Kasumi-1 (cell line): ENCODE data around the gene PAFAH2.

Experiments used
- DNase-seq, 2 experiments: peaks; one replicate each; lab custom pipeline; 2025; lab: John Stamatoyannopoulos, UW

The PAFAH2 gene

DNA sequence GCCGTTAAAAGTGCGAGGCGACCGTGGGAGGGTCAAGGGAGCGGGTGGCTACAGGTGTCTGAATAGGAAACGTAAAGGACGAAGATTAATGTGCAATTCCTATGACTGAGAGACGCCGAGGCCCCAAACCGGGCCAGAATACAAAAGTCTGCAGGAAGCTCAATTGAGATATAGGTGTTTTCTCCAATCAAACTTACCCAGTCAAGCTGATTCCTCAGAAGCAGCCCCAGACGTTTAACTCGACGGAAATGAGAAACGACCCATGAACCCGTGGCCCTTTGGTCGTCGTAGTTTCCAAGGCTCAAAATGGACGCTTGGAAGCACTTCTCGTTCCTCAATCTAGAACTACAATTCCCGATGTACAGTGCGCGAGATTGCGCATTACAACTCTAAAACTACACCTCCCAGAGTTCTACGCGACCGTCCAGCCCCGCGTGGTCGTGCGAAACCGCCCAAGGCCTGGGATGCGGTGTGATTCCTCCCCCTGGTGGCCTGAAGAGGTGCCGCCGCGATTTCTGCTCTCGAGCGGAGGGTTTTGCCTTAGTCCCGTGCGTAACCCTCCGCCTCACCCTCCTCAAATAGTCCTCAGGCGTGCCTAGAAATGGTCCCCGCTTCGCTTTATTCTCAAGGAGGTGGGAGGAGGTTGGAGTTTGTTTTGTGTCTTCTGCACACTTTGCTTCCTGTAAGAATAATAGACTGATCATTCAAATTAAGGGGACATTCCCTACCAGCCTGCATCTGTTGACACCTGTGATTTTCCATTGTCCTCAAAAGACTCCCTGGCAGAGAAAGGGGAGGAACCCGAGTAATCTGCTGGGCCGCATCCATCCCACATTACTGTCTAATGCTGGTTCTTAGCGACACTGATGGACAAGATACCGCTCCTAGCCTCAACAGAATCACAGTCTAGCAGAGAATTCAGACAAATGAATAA lies at the start of gene PAFAH2:
Gene PAFAH2, minus strand, starts transcription at position 236 of the 934 bp plus-strand sequence. CDS start 7,247 bp downstream, outside the sequence.
- peak; percentile 99 for DNase-seq

DNA sequence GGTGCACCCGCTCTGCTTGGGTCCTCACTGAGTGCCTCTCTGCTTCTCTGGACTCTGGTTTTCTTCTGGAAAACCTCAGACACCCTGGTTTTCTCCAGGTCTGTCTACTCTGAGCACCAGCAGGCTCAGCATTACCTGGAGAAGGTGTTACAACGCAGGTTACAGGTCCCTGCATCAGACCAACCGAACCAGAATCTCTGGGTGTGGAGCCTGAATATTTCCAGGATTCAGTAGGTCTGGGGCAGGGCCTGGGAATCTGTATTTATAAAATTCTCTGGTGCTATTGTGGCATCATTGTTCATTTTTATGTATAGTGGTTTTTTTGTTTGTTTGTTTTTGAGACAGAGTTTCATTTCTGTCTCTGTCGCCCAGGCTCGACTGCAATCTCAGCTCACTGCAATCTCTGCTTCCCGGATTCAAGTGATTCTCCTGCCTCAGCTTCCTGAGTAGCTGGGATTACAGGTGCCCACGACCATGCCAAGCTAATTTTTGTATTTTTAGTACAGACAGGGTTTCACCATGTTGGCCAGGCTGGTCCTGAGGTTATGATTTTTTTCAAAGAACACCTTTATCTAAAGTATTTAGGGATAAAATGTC lies 49.5 kb upstream of the PAFAH2 start:
- DNase-seq, result no peak

DNA sequence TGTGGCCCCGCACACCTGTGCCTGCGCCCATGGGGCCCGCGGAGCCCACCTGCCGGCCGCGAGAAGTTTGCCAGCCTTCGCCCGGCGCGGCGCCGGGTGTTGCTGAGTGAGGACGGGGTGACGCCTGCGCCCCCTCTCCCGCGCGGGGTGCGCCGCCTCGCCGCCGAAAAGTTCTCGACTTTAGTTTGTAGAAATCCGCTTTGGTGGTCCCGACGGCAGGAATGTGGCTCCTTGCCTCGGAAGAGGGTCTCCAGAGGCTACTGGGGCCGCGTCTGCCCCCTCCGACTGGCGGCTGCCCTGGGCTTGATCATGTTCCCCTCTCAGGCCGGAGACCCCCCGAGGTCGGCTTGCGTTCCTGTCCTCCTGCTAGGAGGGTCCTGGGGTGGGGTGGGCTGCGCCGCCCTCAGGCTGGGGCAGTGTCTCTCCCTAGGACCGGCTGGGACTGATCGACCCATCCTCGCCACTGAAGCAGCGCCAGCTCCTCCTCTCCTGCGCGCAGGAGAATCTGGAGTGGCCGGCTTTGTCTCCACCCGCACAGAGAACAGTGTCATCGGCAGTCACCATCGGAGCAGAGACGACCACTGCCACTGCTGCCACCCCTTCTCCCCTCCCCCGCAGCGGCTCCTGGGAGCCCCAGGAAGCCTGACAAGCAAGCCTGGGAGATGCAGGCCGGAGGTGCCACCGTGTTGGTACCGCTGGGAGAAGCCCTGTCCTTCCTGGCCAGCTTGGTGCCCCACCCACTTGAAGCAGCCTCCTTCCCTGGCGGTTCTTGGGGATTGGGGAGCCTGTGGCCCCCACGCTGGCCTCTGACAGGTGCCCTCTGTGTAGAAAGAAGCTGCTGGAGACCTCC lies 48.6 kb upstream of the PAFAH2 start:
- no peak for DNase-seq

DNA sequence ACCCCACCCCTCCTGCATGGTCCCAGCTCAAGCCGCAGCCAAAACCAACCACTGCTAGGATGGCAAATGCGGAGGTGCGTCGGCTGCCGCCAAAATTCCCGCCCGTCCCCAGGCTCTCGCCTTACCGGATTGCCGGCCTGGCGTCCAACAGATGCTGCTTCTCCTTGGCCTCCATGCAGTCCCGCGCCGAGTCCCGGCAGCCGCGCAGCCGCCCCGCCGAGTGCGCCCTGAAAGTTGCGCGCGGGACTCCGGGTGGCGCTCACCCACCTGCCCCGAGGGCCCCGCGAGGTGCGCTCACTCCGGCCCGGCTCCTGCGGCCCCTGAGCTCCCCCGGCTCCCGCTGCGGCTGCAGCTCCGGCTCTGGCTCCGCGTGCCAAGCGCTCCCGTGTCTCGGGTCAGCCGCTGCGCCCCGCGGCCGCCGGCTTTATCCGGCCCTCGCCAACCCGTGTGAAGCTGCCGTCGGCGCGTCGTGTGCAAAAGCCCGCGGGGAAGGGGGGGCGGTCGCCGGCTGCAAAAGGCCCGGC lies 47.9 kb upstream of the PAFAH2 start, which contains the start of gene SLC30A2:
Gene SLC30A2, minus strand, starts transcription at position 397 of the 524 bp plus-strand sequence. Its CDS starts 222 bp downstream, at position 175.
- DNase-seq, result no peak

DNA sequence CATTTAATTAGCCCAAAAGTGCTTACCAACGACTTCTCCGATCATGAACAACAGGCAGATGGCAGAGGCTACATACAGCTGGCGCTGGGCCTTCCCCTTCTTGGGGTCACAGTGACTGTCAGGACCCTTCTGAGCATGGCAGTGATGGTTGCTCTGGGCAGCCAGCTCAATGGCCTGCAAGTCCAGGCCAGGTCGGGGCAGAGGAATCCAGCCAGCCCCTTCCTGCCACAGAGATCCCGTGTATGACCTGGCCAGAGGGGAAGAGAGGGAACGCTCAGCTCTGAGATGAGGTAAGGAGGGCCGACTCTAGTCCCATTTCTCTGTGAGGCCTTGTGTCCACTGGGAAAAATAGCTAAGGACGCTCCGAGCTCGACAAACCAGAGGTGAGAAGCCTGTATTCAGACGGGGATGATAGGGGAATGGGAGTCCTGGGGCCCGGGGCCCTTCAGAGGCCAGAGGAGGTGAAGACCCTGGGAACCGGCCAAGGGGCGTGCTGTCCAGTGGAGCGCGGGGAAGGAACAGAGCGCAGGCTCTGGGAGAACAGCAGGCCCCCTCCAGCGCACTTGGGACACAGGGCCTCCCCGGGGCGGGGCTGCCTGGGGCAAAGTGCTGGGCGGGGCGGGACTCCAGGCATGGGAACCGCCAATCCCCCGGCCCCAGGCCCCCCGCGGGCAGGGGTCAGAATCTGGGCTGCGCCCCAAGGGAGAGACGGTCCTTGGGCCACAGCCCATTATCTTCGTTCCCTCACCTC lies 47.3 kb upstream of the PAFAH2 start:
- DNase-seq, result no peak

DNA sequence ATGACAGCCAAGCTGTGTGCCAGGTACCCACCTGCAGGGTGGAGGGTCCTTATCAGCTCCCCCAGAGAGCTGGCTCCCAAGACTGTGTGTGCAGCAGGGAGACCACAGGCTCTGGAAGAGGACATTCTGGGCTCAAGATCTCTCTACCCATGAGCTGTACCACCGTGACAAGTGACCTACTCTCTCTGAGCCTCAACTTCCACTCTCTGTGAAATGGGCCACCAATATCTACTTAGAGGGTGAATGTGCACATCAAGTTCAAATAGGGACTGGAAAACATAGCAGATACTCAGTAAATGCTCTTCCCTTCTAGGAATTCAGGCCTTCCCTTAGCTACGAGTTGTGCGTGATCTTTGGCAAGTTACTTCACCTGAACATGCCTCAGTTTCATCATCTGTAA lies 46.6 kb upstream of the PAFAH2 start:
- no peak for DNase-seq

DNA sequence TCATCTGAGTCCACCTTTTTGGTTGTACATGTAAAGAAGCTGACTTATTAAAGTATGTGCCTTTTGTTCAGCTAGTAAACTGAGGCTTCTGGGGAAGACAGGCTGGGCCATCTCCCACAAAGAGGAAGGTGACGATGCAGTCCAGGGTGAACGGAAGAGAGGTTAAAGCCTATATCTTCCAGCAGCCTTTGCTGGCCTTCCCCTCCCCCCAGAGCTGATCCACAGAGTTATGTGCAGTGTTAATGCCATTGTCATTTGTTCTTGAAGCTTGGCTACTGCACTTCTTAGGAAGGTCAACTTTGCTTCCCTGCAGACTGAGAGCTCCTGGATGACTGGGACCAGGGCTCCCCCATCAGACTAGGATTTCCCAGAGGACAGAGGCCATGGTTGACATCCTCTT lies 45.9 kb upstream of the PAFAH2 start:
- no peak for DNase-seq

DNA sequence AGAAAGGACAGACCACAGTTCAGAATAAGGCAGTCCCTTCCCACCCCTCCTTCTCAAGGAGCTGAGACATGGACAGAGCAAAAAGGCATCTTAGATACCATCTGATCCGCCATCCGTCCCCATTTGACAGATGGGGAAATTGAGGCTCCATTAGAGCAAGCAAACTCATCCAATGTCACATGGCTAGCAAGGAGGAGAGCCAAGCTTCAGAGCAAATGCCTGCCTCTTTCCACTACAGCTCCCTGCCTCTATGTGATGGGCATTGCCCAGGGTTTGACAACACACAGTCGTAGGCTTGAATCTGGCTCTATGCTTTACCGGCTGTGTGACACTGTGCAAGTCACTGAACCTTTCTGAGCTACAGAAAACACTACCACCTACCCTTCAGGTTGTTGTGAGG lies 44.1 kb upstream of the PAFAH2 start:
- DNase-seq, result no peak

DNA sequence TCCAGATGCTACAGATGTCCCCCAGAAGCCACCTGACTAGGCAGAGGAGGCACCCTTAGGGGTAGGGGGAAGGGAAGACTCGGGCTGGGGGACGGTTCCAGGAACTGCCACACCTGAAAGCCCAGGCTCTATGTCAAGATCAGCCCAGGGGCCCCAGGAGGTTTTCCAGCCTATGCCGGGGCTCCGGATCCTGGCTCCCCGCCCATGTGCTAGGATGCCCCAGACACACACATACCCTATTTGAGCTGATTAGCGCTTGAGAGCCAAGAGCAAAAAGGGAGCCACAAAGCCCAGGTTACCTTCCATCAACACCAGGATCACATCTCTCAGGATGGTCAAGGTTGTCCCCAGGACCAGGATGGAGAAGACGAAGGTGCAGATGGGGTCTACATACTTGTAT lies 43.5 kb upstream of the PAFAH2 start:
- DNase-seq, result no peak

DNA sequence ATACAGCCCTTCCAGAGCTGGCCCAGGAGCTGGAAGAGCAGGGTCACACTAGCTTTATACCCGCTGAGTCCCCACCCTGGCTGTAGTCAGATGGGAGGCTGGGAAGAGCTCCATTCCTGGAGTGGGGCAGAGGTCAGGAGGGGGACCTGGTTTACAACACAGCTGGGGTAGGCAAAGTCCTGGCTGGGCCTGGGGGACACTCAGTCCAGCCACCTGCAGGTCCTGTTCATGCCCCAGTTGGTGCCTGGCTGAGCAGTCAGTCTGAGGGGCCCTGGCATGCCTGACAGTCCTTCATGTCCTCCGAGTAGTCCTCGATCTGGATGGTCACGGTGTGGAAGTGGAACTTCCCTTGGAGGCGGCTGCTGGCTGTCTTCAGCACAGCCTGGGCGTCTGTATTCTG lies 41.0 kb upstream of the PAFAH2 start:
- DNase-seq, result no peak

DNA sequence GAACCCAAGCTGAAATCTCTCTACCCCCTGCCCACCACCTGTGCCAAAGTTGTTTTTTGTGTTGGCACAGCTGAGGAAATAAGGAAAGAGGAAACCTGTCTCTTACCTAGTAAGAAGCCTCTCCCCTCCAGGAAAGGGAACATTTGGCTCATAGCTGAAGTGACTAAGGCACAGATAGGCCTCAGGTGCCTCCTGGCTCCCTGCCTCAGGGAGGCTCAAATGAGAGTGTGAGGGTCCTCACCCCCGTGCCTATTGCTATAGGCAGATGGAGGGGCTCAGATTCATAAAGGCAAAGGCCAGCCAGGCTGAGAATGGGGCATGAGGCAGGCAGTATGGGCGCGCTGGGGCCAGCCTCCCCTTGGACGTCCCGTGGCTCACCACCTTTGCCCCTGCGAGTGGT lies 40.6 kb upstream of the PAFAH2 start:
- no peak for DNase-seq

DNA sequence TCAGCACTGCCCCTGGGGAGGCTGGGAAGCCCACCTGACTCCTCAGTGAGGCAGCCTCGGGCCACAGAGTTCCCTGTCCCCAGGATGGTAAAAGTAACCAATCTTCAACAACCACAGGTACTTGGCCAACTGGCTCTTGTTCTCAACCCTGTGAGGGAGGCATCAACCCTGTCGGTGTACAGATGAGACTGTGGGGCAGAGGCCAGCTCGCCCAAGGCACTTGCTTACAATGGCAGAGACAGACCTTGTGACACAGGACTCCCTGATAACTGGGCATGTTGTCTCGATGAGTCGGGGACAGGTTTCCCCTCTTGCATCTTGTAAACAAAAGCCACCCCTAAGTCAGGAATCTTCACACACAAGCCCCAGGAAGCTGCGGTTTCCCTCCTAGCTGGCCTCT lies 40.0 kb upstream of the PAFAH2 start:
- DNase-seq, result no peak

DNA sequence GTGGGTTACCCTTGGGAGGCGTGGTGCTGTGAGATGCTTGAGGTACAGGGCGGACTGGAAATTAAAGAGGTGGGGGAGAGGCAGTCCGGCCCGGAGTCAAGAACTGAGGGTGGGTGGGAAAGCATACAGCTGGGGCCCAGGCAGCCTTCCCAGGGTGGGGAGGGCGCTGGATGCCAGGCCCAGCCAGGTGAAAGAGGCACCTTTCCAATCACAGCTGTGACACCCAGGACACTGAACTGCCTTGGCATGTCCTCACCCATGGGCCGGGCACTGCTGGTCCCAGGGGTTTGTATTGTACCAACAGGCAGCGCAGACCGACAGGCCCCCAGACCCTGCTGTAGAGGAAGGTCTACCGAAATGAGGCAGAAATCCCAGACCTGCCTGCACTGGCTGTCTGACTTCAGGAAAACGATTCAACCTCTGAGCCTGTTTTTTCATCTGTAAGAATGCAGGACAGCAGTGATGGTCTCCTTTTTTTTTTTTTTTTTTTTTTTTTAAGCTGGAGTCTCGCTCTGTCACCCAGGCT lies 39.0 kb upstream of the PAFAH2 start:
- DNase-seq, result no peak

DNA sequence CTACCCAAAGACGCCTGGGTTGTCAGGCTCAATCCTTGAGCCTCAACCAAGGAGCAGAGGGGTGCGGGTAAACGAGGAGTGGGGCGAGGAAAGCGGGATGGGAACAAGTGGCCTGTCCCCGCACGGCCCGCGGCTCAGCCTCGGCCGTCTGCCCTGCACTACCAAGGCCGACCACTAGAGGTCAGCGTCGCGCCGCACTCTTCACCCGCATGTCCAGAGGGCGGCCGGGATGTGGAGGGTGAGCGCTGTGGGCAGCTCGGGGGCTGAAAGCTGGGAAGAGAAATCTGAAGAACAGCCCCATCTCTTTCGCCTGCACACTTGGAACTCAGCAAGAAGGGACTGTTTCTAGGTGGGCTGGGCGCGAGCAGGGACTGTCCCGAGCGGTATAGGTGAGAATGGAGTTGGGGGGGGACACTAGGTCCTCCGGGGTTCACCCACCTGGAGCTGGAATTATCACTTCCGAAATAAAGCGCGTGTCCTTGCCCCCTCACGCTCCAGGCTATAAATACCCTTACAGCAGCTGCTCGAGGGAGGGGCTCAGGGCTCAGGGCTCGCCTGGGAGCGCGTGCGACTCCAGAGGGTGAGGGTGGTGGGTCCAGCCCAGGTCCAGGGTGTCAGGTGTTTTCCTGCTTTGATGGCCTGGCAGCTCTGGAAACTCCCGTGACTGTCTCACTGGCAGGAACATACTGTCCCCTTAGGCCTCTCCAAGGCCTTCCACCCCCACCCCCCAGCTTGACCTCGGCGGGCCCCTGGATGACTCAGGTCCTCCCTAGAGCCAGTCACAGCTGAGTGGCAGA lies 38.3 kb upstream of the PAFAH2 start:
- peak; percentile 43 to 53 for DNase-seq

DNA sequence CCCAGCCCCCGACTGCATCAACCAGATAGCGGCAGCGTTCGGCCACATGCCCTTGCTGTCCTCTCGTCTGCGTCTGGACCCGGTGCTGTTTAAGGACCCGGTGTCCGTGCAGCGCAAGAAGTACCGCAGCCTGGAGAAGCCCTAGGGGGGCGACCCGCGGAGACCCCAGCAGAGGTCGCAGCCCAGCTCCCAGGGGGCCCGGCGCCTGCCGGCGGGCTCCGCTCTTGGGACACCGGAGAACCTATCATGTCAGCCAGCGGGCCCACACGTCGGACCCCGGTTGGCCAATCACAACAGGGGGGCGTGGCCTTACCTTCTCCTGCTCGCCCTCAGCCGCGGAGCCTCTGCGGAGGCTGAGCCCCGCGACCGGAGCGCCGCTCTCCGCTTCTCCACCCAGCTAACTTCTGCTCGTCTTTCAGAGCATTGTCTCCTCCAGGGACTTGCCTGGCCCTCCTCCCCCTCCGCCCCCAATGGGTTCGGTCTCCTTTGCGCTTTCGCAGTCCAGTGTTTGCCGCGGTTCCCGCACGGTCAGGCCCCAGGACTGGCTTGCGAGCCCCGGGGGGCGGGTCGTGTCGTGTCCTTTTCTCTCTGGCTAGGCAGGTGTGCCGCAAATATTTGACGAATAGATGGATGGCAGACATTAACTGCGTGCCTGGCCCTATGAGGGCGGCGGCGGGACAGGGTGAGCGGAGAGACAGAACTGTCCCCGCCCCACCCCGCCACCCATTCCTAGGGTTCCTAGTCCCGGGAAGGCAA lies 37.5 kb upstream of the PAFAH2 start:
- DNase-seq, result peak; percentile 90 to 92

DNA sequence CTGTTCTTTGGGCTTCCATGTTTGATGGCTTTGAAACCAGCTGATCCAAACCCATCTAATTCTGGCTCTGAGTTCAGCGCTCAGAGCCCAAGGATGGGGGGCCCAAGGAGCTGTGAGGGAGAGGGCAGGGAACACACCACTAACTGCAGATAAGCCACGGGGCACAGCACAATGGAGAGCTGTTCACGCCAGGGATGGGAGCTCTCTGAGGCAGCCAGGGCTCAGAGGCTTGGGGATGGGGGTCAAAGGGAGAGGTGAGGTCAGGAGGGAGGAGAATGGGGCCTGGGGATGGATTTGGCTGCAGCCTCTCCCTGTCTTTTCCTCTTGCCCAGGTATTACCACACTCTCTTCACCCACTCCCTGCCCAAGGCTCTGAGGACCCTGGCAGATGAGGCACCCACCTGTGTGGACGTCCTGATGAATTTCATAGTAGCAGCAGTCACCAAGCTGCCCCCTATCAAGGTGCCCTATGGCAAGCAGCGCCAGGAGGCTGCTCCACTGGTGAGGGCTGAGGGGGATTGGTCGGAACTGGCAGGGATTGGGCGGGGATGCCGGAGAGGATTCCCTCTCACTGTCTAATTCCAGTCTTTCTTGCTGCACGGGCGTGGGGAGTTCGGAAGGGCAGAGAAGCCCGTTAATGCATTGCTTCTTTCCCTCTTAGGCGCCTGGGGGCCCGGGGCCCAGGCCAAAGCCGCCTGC lies 36.8 kb upstream of the PAFAH2 start:
- DNase-seq, result peak in 1 of 2 experiments; percentile 43

DNA sequence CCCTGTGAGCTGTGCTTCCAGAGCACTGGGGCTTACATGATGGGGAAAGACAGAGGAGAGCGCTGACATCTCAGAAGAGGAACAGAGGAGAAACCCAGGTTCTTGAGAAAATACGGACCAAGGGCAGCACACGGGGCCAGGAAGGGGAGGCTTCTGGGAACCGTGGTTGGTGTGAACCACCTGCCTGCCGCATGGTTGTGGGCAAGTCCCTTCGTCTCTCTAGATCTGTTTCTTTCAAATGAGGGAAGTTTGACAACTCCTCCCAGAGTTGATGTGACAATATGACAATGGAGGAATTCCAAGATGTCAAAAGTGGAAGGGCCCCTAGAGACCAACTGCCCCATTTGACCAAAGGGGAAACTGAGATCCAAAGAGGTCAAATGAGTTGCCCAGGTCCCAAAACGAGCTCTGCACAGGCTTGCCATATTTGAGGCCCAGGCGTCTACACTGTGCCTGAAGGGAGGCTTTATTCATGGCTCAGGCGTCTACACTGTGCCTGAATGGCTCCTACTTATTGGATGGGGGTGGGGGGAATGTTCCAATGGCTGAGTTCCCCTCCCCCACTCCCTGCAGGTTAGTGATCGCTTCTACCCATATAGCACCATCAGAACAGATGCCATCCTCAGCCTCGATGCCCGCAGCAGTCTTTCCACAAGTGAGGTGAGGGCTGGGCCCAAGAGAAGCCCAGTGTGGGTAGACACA lies 34.9 kb upstream of the PAFAH2 start:
- no peak for DNase-seq

DNA sequence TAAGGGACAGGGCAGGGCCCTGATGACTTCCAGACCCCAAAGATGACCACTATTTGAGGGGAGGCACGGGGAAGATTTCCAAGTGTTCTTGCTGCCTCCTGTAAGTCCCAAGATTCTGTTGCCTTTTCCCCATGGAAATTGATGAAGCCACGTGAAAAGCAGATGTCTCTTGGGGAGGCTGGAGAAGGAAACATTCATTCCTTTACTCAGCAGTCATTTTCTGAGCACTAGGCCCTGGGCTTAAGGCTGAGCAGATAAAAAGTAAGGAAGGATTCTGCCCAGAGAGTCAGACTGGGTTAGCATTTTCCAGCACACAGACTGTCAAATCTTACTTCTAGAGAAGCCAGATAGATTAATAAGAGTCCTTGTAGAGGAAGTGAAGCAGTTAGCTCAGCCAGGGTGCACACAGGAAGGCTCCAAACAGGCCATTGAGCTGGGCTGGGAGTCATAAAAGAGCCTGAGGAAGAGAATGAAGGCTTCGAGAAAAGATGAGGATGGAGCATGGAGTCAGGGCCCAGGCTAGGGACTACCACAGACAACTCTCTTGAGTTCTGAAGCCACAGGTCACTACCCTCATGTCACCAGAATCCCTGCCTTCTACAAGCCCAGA lies 33.9 kb upstream of the PAFAH2 start:
- no peak for DNase-seq
